MCF 10A (cell line): ENCODE measurements around the gene EPB41L3. TPM values are rescaled to one million over a fixed set of nuclear protein-coding genes. Genes with fewer than 3 reads are reported as not detected.

Experiments used
- BruUV-seq: library from RNA; stranded (reverse); fragments of 400-500 nt; replicated peaks from 2 replicates; lab custom pipeline; 2021; lab: Mats Ljungman, UMichigan
- CTCF ChIA-PET: fragments of 300-600 bp; sonication (Branson Sonifier 250); formaldehyde crosslinking; extraction: SDS; loops from one replicate; lab custom pipeline; 2021; ENCODE audit warnings: antibody characterized with exemption, inconsistent platforms; lab: Yijun Ruan, JAX
- POLR2A ChIA-PET: fragments of 300-600, 350-650 bp; sonication (Branson Sonifier 250); formaldehyde crosslinking; extraction: SDS; loops from one replicate; lab custom pipeline; 2020; ENCODE audit warnings: antibody characterized with exemption, inconsistent platforms; lab: Yijun Ruan, JAX
- DNase-seq: peaks from one replicate; pipeline ENCODE4 v3.0.0-alpha.2; 2018; ENCODE audit not compliant: unreplicated experiment
- H3K27ac Mint-ChIP-seq: one replicate; pipeline ENCODE4 v1.8.0; 2022; ENCODE audit warnings: mild to moderate bottlenecking, low read depth, mixed read lengths; ENCODE audit not compliant: unreplicated experiment
- H3K27me3 Mint-ChIP-seq: one replicate; pipeline ENCODE4 v1.8.0; 2022; ENCODE audit warnings: mixed read lengths; ENCODE audit not compliant: insufficient read depth, unreplicated experiment
- H3K36me3 Mint-ChIP-seq: one replicate; pipeline ENCODE4 v1.8.0; 2022; ENCODE audit warnings: mild to moderate bottlenecking, moderate library complexity, mixed read lengths; ENCODE audit not compliant: insufficient read depth, unreplicated experiment
- H3K4me1 Mint-ChIP-seq: one replicate; pipeline ENCODE4 v1.8.0; 2022; ENCODE audit warnings: mixed read lengths; ENCODE audit not compliant: insufficient read depth, unreplicated experiment
- H3K4me3 Mint-ChIP-seq: one replicate; pipeline ENCODE4 v1.8.0; 2022; ENCODE audit warnings: mild to moderate bottlenecking, moderate library complexity, mixed read lengths; ENCODE audit not compliant: unreplicated experiment
- H3K9me3 Mint-ChIP-seq: one replicate; pipeline ENCODE4 v1.8.0; 2022; ENCODE audit warnings: mixed read lengths; ENCODE audit not compliant: unreplicated experiment
- CTCF ChIP-seq: fragments of 200-600 bp; IDR thresholded peaks from one replicate; pipeline ENCODE4 v1.8.0; 2022; ENCODE audit warnings: antibody characterized with exemption, mild to moderate bottlenecking; ENCODE audit not compliant: unreplicated experiment
- intact Hi-C: fragments of 100-400 bp; cut with micrococcal nuclease; formaldehyde crosslinking; loops from 2 replicates; pipeline ENCODE4 v1.14.1; 2022
- total RNA-seq: library from RNA; stranded (reverse); gene quantifications from 2 replicates; pipeline ENCODE4 v1.2.3, GENCODE V29; 2022

Gene EPB41L3
- total RNA-seq, 1 experiment from 2014 or later: not detected

- intact Hi-C loops: loop anchor here (10.0 kb wide), 1 partner anchor 1445 kb away; no protein-coding TSS in a partner anchor
- H3K9me3 Mint-ChIP-seq: no peaks in the 10 kb centered on the region
- no peaks in the 10 kb centered on the region for H3K27me3 Mint-ChIP-seq
- H3K4me3 Mint-ChIP-seq: no peak overlapping the region
- no TSS peak for BruUV-seq
- TF ChIP-seq CTCF: no peak
- H3K36me3 Mint-ChIP-seq: no peaks in the 10 kb centered on the region
- POLR2A ChIA-PET: no interaction called here
- no peaks in the 10 kb centered on the region for H3K4me1 Mint-ChIP-seq
- no peak overlapping the region for H3K27ac Mint-ChIP-seq
- CTCF ChIA-PET: no interaction called here
- DNase-seq: no peak
These were observed 93.8 kb downstream of the EPB41L3 start for GRCh38 chr18:5449858-5450509.

- ChIA-PET CTCF (interaction anchor here (0.6 to 1.2 kb wide), 5 partner anchors 10 to 384 kb away, joined by 3 to 4 read pairs (median 3); no protein-coding TSS in a partner anchor), POLR2A (no interaction called here)
- intact Hi-C loops: no loop called here
- Mint-ChIP-seq H3K27me3 (no peaks in the 10 kb centered on the region), H3K36me3 (no peaks in the 10 kb centered on the region), H3K4me1 (no peaks in the 10 kb centered on the region), H3K4me3 (no peak overlapping the region), H3K27ac (no peak overlapping the region), H3K9me3 (no peaks in the 10 kb centered on the region)
- DNase-seq: no peak
- TF ChIP-seq CTCF: no peak
- no TSS peak for BruUV-seq
These were observed 96.4 kb downstream of the EPB41L3 start for GRCh38 chr18:5447442-5447841.

GRCh38 chr18:5444847-5445246 lies 99.0 kb downstream of the EPB41L3 start:
- no peak overlapping the region for H3K4me3 Mint-ChIP-seq

More at GRCh38 chr18:5444847-5445246, 99.0 kb downstream of the EPB41L3 start:
- Mint-ChIP-seq H3K36me3 (no peaks in the 10 kb centered on the region), H3K27me3 (no peaks in the 10 kb centered on the region), H3K9me3 (no peaks in the 10 kb centered on the region), H3K4me1 (no peaks in the 10 kb centered on the region), H3K27ac (no peak overlapping the region)
- intact Hi-C loops: no loop called here
- no peak for DNase-seq
- ChIA-PET POLR2A (interaction anchor here (1.9 kb wide), 1 partner anchor 12 kb away, joined by 5 read pairs; no protein-coding TSS in a partner anchor), CTCF (no interaction called here)
- TF ChIP-seq CTCF: no peak
- no TSS peak for BruUV-seq
